Activated CD4-positive, alpha-beta memory T cell treated with anti-CD3 and anti-CD28 coated beads for 36 hours (primary cell): ENCODE results near the gene FLYWCH1. TPM values are rescaled to one million over a fixed set of nuclear protein-coding genes. Genes with fewer than 3 reads are reported as not detected.
"Not testable (repeated sequence)": the region's sequence is repeated elsewhere in the genome, so short reads cannot be mapped to it uniquely, and the experiment has no call there.

Experiments
- CTCF ChIA-PET: fragments of 350-600 bp; sonication (Branson Sonifier 250); formaldehyde crosslinking; loops from one replicate; lab custom pipeline; 2021; ENCODE audit warnings: antibody characterized with exemption, inconsistent platforms; lab: Charles Lee
- POLR2A ChIA-PET: fragments of 350-600 bp; sonication (Branson Sonifier 250); formaldehyde crosslinking; loops from one replicate; lab custom pipeline; 2021; ENCODE audit warnings: antibody characterized with exemption; lab: Charles Lee
- DNase-seq: peaks from one replicate; pipeline ENCODE4 v3.0.0-alpha.2; 2020
- H3K27ac Mint-ChIP-seq: one replicate; pipeline ENCODE4 v1.8.0; 2021; ENCODE audit warnings: mixed read lengths
- H3K27me3 Mint-ChIP-seq: one replicate; pipeline ENCODE4 v1.8.0; 2021; ENCODE audit warnings: mixed read lengths
- H3K36me3 Mint-ChIP-seq: one replicate; pipeline ENCODE4 v1.8.0; 2021; ENCODE audit warnings: mixed read lengths
- H3K4me1 Mint-ChIP-seq: one replicate; pipeline ENCODE4 v1.8.0; 2021; ENCODE audit warnings: low read depth, mixed read lengths
- H3K4me3 Mint-ChIP-seq: one replicate; pipeline ENCODE4 v1.8.0; 2021; ENCODE audit warnings: mild to moderate bottlenecking, mixed read lengths
- H3K9me3 Mint-ChIP-seq: one replicate; pipeline ENCODE4 v1.8.0; 2021; ENCODE audit warnings: mixed read lengths
- intact Hi-C: fragments of 100-400 bp; cut with micrococcal nuclease; formaldehyde crosslinking; loops from one replicate; pipeline ENCODE4 v1.15.1; 2023
- total RNA-seq, 2 experiments: library from RNA; stranded (reverse); gene quantifications; one replicate each; pipeline ENCODE4 v1.2.3, GENCODE V29; 2021

The FLYWCH1 gene
- total RNA-seq, 2 experiments from 2014 or later, result 49.2 to 52.2 TPM

GRCh38 chr16:2913603-2914002, 1.9 kb downstream of the FLYWCH1 start:
- peak; percentile 22 for DNase-seq
- H3K36me3 Mint-ChIP-seq, result peaks cover 11% of the 10 kb centered on the region
- peak overlapping the region; percentile 2 for H3K4me3 Mint-ChIP-seq
- H3K9me3 Mint-ChIP-seq, result no peaks in the 10 kb centered on the region
- ChIA-PET CTCF (interaction anchor here (0.9 to 3.2 kb wide), 5 partner anchors 8 to 45 kb away, joined by 3 to 14 read pairs (median 9); no protein-coding TSS in a partner anchor), POLR2A (interaction anchor here (1.2 kb wide), 1 partner anchor 11 kb away, joined by 3 read pairs; no protein-coding TSS in a partner anchor)
- H3K27me3 Mint-ChIP-seq, result no peaks in the 10 kb centered on the region
- peaks cover 37% of the 10 kb centered on the region for H3K4me1 Mint-ChIP-seq
- H3K27ac Mint-ChIP-seq, result no peak overlapping the region
- intact Hi-C loops, result loop anchor here (1.0 to 5.0 kb wide), 3 partner anchors 8 to 109 kb away; partner anchors contain the start of genes HCFC1R1, THOC6 and TNFRSF12A

DNA sequence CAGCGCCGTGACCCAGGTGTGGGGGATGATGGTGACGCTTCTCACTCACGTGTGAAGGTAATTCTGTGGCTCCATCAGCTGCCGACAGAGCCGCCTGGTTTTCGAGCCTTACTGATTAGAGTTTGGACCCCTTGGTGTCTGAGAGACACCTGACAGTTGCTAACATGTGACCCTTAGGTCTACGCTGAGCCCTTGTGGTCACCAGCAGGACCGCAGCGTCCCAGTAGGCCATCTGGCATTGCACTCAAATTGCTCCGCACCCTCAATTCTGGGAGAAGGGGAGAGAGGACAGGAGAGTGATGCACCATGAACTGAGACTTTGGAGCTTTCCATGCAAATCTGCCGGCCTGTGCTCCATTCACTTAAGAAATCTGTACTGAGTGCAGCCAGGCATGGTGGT, 2.5 kb downstream of the FLYWCH1 start:
- H3K4me3 Mint-ChIP-seq, result no peak overlapping the region
- H3K27ac Mint-ChIP-seq, result peak overlapping the region; percentile 64
- peaks cover 11% of the 10 kb centered on the region for H3K36me3 Mint-ChIP-seq
- ChIA-PET POLR2A (interaction anchor here (1.2 kb wide), 1 partner anchor 10 kb away, joined by 3 read pairs; no protein-coding TSS in a partner anchor), CTCF (interaction anchor here (0.6 to 2.1 kb wide), 5 partner anchors 12 to 90 kb away, joined by 3 to 9 read pairs (median 4); no protein-coding TSS in a partner anchor)
- H3K4me1 Mint-ChIP-seq, result peaks cover 37% of the 10 kb centered on the region
- H3K27me3 Mint-ChIP-seq, result no peaks in the 10 kb centered on the region
- H3K9me3 Mint-ChIP-seq, result no peaks in the 10 kb centered on the region
- DNase-seq, result no peak
- intact Hi-C loops, result loop anchor here (5.0 kb wide), 2 partner anchors 47 to 108 kb away; partner anchors contain the start of genes HCFC1R1, THOC6 and TNFRSF12A

DNA sequence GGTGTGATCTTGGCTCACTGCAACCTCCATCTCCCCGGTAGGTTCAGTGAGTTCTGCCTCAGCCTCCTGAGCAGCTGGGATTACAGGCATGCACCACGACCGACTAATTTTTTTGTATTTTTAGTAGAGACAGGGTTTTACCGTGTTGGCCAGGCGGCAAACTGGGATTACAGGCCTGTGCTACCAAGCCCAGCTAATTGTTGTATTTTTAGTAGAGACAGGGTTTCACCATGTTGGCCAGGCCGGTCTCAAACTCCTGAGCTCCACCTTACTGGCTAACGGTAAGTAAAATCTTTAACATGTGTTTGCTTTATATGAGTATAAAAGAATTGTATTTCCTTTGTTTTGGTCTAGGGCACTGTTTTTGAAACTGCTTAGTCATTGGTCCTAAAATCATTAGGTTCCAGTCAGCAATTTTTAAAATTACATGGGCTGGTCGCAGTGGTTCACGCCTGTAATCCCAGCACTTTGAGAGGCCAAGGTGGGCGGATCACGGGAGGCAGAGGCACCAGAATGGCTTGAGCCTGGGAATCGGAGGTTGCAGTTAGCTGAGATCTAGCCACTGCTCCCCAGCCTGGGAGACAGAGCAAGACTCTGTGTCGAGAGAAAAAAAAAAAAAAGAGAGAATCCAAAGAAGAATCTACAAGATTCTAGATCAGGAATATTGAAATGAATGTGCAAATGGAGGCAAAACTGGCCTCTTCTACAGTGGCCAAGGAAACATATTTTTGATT, 3.6 kb downstream of the FLYWCH1 start:
- Mint-ChIP-seq H3K36me3 (peaks cover 17% of the 10 kb centered on the region), H3K4me1 (peaks cover 40% of the 10 kb centered on the region), H3K27ac (peak overlapping the region; percentile 85), H3K27me3 (no peaks in the 10 kb centered on the region), H3K4me3 (no peak overlapping the region), H3K9me3 (no peaks in the 10 kb centered on the region)
- ChIA-PET POLR2A (no interaction called here), CTCF (interaction anchor here (0.7 to 3.9 kb wide), 3 partner anchors 12 to 47 kb away, joined by 4 to 20 read pairs (median 6); no protein-coding TSS in a partner anchor)
- DNase-seq, result no peak
- intact Hi-C loops, result loop anchor here (5.0 kb wide), 1 partner anchor 33 kb away; the partner anchor contains the start of gene FLYWCH2

DNA sequence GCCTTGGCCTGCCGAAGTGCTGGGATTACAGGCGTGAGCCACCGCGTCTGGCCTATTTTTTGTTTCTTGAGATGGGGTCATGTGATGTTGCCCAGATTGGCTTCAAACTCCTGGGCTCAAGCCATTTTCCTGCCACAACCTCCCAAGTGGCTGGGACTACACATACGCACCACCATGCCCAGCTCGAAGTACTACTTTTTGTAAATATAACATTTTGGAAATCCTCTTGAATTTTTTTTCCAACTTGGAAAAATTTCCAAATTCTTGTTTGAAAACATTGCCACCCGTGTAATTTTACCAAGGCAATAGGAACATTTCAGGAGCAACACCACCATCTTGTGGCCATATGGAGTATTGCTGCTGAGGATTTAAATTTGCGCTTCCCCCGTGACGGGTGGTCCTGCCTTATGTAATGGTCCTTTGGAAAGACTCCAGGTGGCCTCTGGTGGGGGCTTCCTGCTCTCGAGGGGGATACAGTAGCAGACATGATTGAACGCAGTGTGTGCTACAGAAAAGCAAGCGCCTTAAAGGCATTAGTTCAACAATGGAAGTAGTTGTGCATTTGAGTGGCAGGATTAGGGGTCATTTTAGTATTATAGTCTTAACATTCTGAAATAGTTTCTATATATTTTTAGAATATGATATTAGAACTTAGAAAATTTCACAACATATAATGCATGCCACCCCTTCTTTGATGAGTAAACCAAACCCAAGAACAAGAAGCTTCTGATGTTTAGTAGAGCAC, 8.0 kb downstream of the FLYWCH1 start:
- Mint-ChIP-seq H3K27ac (no peak overlapping the region), H3K9me3 (no peaks in the 10 kb centered on the region), H3K27me3 (no peaks in the 10 kb centered on the region), H3K4me1 (peaks cover 15% of the 10 kb centered on the region), H3K36me3 (peaks cover 16% of the 10 kb centered on the region), H3K4me3 (no peak overlapping the region)
- DNase-seq, result peak; percentile 70
- ChIA-PET POLR2A (no interaction called here), CTCF (interaction anchor here (0.6 to 3.9 kb wide), 22 partner anchors 7 to 237 kb away, joined by 3 to 20 read pairs (median 4); partner anchors contain the start of genes FLYWCH1, FLYWCH2 and KCTD5)
- intact Hi-C loops, result loop anchor here (2.0 to 5.0 kb wide), 2 partner anchors 15 to 37 kb away; partner anchors contain the start of gene FLYWCH2

- Mint-ChIP-seq H3K4me3 (no peak overlapping the region), H3K27me3 (no peaks in the 10 kb centered on the region), H3K36me3 (peaks cover 11% of the 10 kb centered on the region), H3K4me1 (peaks cover 14% of the 10 kb centered on the region), H3K9me3 (no peaks in the 10 kb centered on the region), H3K27ac (no peak overlapping the region)
- no peak for DNase-seq
- CTCF ChIA-PET, result interaction anchor here (0.8 to 0.9 kb wide), 2 partner anchors 20 to 55 kb away, joined by 3 read pairs; no protein-coding TSS in a partner anchor
- POLR2A ChIA-PET, result interaction anchor here (0.6 kb wide), 1 partner anchor 33 kb away, joined by 3 read pairs; no protein-coding TSS in a partner anchor
- intact Hi-C loops, result no loop called here
Observed at GRCh38 chr16:2923481-2923880, 11.8 kb downstream of the FLYWCH1 start.

GRCh38 chr16:2924901-2925755, 13.4 kb downstream of the FLYWCH1 start:
- no peaks in the 10 kb centered on the region for H3K27me3 Mint-ChIP-seq
- no peak overlapping the region for H3K27ac Mint-ChIP-seq
- peaks cover 5% of the 10 kb centered on the region for H3K36me3 Mint-ChIP-seq
- no peaks in the 10 kb centered on the region for H3K9me3 Mint-ChIP-seq
- H3K4me1 Mint-ChIP-seq, result peaks cover 12% of the 10 kb centered on the region
- CTCF ChIA-PET, result interaction anchor here (2.3 kb wide), 1 partner anchor 12 kb away, joined by 9 read pairs; no protein-coding TSS in a partner anchor
- H3K4me3 Mint-ChIP-seq, result no peak overlapping the region
- DNase-seq, result no peak
- intact Hi-C loops, result no loop called here
- POLR2A ChIA-PET, result interaction anchor here (1.2 kb wide), 1 partner anchor 11 kb away, joined by 3 read pairs; no protein-coding TSS in a partner anchor

GRCh38 chr16:2925951-2926649, 14.4 kb downstream of the FLYWCH1 start:
- POLR2A ChIA-PET, result no interaction called here
- CTCF ChIA-PET, result interaction anchor here (0.6 to 2.3 kb wide), 16 partner anchors 9 to 153 kb away, joined by 3 to 21 read pairs (median 8); partner anchors contain the start of genes FLYWCH1 and PRSS21
- Mint-ChIP-seq H3K9me3 (no peaks in the 10 kb centered on the region), H3K27me3 (no peaks in the 10 kb centered on the region), H3K36me3 (peaks cover 5% of the 10 kb centered on the region), H3K27ac (no peak overlapping the region), H3K4me1 (peaks cover 12% of the 10 kb centered on the region), H3K4me3 (no peak overlapping the region)
- intact Hi-C loops, result loop anchor here (2.0 kb wide), 2 partner anchors 57 to 87 kb away; no protein-coding TSS in a partner anchor
- no peak for DNase-seq

DNA sequence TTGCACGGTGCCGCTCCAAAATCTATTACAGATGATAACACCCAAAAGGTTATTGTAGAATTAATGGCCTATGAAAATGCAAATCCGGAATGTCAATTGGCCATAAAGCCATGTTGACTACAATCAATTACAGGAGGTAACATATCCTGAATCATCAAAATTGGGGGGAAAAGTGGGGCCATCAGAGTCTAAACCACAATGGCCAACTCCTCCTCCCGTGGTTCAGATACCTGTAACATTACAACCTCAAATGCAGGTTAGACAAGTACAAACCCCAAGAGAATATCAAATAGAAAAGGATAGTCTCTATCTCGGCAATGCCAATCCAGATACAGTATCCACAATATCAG, 14.9 kb downstream of the FLYWCH1 start:
- Mint-ChIP-seq H3K4me1 (peaks cover 12% of the 10 kb centered on the region), H3K4me3 (no peak overlapping the region), H3K36me3 (peaks cover 4% of the 10 kb centered on the region), H3K27me3 (no peaks in the 10 kb centered on the region), H3K27ac (no peak overlapping the region), H3K9me3 (no peaks in the 10 kb centered on the region)
- no peak for DNase-seq
- intact Hi-C loops, result loop anchor here (2.0 kb wide), 2 partner anchors 58 to 88 kb away; no protein-coding TSS in a partner anchor
- ChIA-PET POLR2A (no interaction called here), CTCF (interaction anchor here (0.6 to 2.3 kb wide), 24 partner anchors 9 to 153 kb away, joined by 3 to 21 read pairs (median 6); partner anchors contain the start of genes FLYWCH1 and PRSS21)

GRCh38 chr16:2927010-2927646, 15.4 kb downstream of the FLYWCH1 start:
- Mint-ChIP-seq H3K4me1 (peaks cover 12% of the 10 kb centered on the region), H3K27me3 (no peaks in the 10 kb centered on the region), H3K27ac (no peak overlapping the region), H3K4me3 (no peak overlapping the region), H3K9me3 (no peaks in the 10 kb centered on the region), H3K36me3 (peaks cover 4% of the 10 kb centered on the region)
- ChIA-PET POLR2A (no interaction called here), CTCF (interaction anchor here (0.6 to 2.3 kb wide), 30 partner anchors 10 to 227 kb away, joined by 3 to 21 read pairs (median 6); partner anchors contain the start of genes FLYWCH1, FLYWCH2, KREMEN2 and PRSS21)
- intact Hi-C loops, result loop anchor here (1.0 to 2.0 kb wide), 3 partner anchors 23 to 88 kb away; no protein-coding TSS in a partner anchor
- DNase-seq, result peak; percentile 92

DNA sequence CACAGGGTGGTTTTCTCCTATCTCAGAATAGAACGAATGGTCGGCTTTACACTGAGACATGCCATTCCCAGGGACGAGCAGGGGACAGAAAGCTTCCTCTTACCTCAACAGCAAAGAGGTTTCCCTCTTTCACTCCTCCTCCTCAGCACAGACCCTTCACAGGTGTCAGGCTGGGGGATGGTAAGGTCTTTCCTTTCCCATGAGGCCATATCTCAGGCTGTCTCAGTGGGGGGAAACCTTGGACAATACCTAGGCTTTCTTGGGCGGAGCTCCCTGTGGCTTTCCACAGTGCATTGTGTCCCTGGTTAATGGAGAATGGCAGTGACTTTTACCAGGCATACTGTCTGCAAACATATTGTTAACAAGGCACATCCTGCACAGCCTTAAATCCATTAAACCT, 16.4 kb downstream of the FLYWCH1 start:
- H3K4me3 Mint-ChIP-seq, DNase-seq, H3K27ac Mint-ChIP-seq, H3K27me3 Mint-ChIP-seq, intact Hi-C loops, H3K36me3 Mint-ChIP-seq, H3K9me3 Mint-ChIP-seq: not testable (repeated sequence)
- POLR2A ChIA-PET, result interaction anchor here (0.7 kb wide), 1 partner anchor 77 kb away, joined by 4 read pairs; no protein-coding TSS in a partner anchor
- peaks cover 12% of the 10 kb centered on the region for H3K4me1 Mint-ChIP-seq
- CTCF ChIA-PET, result interaction anchor here (1.1 to 1.8 kb wide), 4 partner anchors 45 to 204 kb away, joined by 4 to 13 read pairs (median 13); partner anchors contain the start of gene FLYWCH2
